NCI-H345 (cell line): ENCODE measurements around the gene HLA-DOB.
"Not testable (repeated sequence)": the region's sequence is repeated elsewhere in the genome, so short reads cannot be mapped to it uniquely, and the experiment has no call there.

Experiments used
- DNase-seq: peaks from one replicate; lab custom pipeline; 2025; lab: John Stamatoyannopoulos, UW

Gene HLA-DOB

DNA sequence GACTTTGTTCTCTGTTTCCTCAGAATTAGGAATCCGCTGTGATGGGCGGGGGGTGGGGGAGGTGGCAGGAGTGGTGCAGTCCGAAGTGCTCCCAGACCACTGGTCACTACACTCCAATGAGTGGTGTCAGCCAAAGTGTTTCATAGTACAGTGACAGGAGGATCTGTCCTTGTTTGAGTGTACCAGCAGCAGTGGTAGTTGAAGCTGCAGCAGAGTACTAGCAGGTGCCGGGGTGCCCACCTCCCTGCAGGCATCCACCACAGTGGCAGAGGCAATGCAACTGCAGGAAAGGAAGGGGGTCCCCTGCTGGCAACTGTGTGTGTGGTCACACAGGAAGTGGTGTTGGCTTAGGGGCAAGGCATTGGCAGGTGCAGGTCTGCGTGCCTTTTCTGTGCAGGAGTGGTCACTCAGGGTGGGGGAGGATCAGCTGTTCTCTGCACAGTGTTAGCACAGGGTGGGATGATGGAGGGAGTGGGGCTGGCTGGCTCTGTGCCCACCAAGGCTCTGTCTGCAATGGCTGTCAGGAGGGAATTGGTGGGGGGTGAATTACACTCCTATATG, 9.7 kb downstream of the HLA-DOB start:
- no peak for DNase-seq

DNA sequence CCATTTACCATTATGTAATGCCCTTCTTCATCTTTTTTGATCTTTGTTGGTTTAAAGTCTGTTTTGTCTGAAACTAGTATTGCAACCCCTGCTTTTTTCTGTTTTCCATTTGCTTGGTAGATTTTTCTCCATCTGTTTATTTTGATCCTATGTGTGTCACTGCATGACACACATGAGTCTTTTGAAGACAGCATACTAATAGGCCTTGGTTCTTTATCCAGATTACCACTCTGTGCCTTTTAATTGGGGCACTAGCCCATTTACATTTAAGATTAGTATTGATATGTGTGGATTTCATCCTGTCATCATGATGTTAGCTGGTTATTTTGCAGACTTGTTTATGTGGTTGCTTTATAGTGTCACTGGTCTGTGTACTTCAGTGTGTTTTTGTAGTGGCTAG, 11.4 kb downstream of the HLA-DOB start:
- DNase-seq, result not testable (repeated sequence)

GRCh38 chr6:32803416-32803815, 13.4 kb downstream of the HLA-DOB start:
- no peak for DNase-seq

DNA sequence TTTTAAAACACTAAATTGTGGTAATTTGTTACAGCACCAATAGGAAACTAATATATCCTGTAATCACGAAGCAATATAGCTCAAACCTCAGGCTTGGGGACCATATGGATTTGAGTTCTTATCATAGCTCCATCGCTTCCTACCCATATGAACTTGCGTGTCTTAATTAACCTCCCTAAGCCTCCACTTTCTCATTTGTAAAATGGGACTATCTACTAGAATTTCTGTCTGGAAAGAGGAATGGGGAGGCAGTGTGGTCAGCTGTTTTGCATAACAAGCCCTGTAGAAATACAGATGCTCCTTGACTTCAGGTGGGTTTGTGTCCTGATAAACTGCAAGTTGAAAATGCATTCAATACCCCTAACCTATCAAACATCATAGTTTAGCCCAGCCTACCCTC, 17.1 kb downstream of the HLA-DOB start:
- DNase-seq, result no peak

DNA sequence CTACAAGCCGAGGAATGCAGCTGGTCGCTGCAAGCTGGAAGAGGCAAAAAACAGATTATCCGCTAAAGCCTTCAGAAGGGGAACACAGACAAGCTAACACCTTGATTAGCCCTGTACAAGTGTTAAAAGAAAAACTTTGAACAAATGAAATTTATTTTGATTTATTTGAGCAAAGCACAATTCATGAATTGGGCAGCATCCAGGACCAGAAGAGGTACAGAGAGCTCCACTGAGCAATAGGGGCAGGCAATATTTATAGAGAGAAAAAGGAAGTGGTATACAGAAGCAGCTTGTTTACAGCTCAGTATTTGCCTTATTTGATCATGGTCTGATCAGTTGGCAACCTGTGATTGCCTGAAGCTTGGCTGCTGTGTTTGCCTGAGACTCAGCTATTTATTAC, 17.6 kb downstream of the HLA-DOB start:
- DNase-seq, result no peak

GRCh38 chr6:32796848-32797776, 19.7 kb downstream of the HLA-DOB start:
- DNase-seq, result peak; percentile 52

DNA sequence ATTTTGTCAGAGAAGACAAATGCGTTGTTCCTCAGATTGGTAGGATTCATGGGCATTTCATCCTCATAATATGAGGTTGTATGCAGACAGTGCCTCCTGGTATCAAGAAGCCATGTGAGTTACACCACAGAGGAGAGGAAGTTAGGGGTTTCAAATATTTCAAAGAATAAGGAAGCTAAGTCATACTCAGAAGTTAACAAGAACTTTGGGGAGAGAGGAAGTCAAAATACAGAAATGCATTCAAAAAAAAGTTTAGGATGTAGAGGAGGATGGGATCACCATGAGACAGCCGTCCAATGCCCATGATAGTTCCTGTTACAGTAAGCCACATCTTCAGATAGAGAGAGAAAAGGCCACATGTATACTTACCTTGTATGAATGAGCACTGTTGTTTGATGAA, 22.3 kb downstream of the HLA-DOB start:
- no peak for DNase-seq

GRCh38 chr6:32792901-32793435, 23.8 kb downstream of the HLA-DOB start:
- no peak for DNase-seq

- DNase-seq, result no peak
Measured at GRCh38 chr6:32790306-32790705, 26.5 kb downstream of the HLA-DOB start.

DNA sequence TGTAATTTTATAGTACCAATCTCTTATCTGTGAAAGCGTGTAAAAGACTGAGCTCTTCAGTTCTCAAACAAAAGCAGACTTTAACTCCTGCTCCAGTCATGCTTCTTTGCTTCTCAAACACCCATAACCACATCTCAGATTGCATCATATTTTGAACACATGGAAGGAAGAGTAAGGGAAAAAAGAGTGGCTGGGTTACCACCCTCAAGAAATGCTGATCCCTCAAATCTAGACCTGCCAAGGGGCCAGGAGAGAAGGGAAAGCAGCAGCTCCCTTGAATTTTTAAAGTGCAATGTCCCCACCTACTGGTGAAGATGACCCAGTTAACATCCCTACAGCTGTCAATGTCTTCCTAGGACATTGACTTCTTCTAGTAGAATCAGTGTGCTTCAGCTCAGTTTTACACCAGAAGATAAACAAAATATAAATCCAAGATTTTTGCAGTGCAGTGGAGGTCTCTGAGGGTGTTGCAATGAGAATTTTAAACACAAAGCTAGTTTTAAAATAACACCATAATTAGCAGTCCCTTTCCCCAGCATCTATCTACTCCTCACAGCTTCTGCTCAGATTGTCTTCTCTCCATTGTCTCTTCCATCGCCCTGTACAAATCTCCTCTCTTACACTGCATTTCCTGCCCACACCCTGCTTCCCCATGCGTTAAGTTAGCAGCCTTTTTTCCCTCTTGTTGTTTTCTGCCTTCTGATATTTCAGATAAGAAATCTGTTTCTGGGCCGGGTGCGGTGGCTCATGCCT, 30.8 kb downstream of the HLA-DOB start:
- peak; percentile 17 for DNase-seq

DNA sequence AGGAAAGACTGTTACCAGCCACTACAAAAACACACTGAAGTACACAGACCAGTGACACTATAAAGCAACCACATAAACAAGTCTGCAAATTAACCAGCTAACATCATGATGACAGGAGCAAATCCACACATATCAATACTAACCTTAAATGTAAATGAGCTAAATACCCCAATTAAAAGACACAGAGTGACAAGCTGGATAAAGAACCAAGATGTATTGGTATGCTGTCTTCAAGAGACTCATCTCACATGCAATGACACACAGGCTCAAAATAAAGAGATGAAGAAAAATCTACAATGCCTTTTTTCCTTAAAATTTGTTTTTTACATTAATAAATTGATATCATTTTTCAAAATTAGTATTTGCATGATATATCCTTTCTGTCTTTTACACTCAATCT, 33.9 kb downstream of the HLA-DOB start:
- not testable (repeated sequence) for DNase-seq

- DNase-seq, result no peak
Measured at GRCh38 chr6:32779036-32779435, 37.8 kb downstream of the HLA-DOB start.

- no peak for DNase-seq
Measured at GRCh38 chr6:32775071-32775470, 41.7 kb downstream of the HLA-DOB start.

GRCh38 chr6:32774426-32774825, 42.4 kb downstream of the HLA-DOB start:
- no peak for DNase-seq

GRCh38 chr6:32772656-32773055, 44.1 kb downstream of the HLA-DOB start:
- no peak for DNase-seq

DNA sequence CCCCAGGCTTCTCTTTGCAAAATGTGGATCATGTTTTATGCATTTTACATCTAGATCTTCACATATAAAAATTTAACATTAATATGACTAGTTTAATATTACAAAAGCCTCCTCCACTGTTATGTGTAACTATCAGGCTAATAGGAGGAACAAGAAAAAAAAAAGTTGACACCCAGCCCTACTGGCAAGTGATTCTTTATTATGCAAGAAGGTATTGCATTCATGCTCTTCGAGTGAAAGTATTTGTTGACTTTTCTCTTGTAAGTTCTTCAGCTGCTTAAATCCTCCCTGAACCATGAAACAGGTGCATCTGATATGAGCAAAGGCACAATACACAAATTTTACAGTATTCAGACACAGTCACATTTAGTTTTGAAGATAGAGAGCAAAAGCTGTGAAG, 52.8 kb downstream of the HLA-DOB start:
- no peak for DNase-seq

GRCh38 chr6:32763421-32763820, 53.4 kb downstream of the HLA-DOB start, which contains the start of gene HLA-DQB2:
TSS of gene HLA-DQB2 (minus strand) at chr6:32763532. CDS start at chr6:32763470, 62 bp downstream.
- DNase-seq, result no peak
